Measurements from ENCODE around the gene ITGBL1. TPM values are rescaled to one million over a fixed set of nuclear protein-coding genes. Genes with fewer than 3 reads are reported as not detected.

Gene ITGBL1
- total RNA-seq, 1 experiment from 2014 or later: 37.1 TPM

GRCh38 chr13:101708115-101708514 is 255.6 kb downstream of the ITGBL1 start:
- intact Hi-C loops (cut with micrococcal nuclease): no loop called here
- Histone ChIP-seq H2AFZ (ENCODE audit: low read length) (no peak overlapping the region), H3K9ac (ENCODE audit: low read length) (no peak overlapping the region), H3K9me2 (replicated peaks; ENCODE audit: low read length) (no peaks in the 10 kb centered on the region), H3K9me3 (ENCODE audit: low read length) (no peaks in the 10 kb centered on the region), H3K4me1 (ENCODE audit: insufficient read depth, low read length) (peaks cover 11% of the 10 kb centered on the region), H3K27me3 (ENCODE audit: low read length) (no peaks in the 10 kb centered on the region), H3K36me3 (ENCODE audit: low read depth, low read length) (no peaks in the 10 kb centered on the region), H4K20me1 (ENCODE audit: low read length) (no peaks in the 10 kb centered on the region), H3F3A (ENCODE audit: low read length, unreplicated experiment) (peaks cover 4% of the 10 kb centered on the region), H3K27ac (ENCODE audit: low read length) (no peak overlapping the region), H3K4me2 (ENCODE audit: low read length) (no peak overlapping the region), H3K4me3 (ENCODE audit: low read length) (no peak overlapping the region), H3K79me2 (ENCODE audit: low read length) (no peaks in the 10 kb centered on the region)
- TF ChIP-seq CTCF (conservative IDR thresholded peaks at IDR 0.05; ENCODE audit: low read depth, low read length): no peak
- TF ChIP-seq EZH2phosphoT487 (IDR thresholded peaks at IDR 0.05; ENCODE audit: borderline replicate concordance, low read length): no peak
- no peak for TF ChIP-seq EZH2 (IDR thresholded peaks at IDR 0.05; ENCODE audit: low read length, unreplicated experiment)
- no peak for DNase-seq
- ChIA-PET POLR2A (ENCODE audit: unreplicated experiment) (no interaction called here), CTCF (no interaction called here)
- no TSS peak for BruUV-seq (replicated peaks)
- ATAC-seq: no peak

- Histone ChIP-seq H3K9me3 (ENCODE audit: low read length) (no peaks in the 10 kb centered on the region), H3K9ac (ENCODE audit: low read length) (no peak overlapping the region), H2AFZ (ENCODE audit: low read length) (no peak overlapping the region), H3K79me2 (ENCODE audit: low read length) (no peaks in the 10 kb centered on the region), H3K4me3 (ENCODE audit: low read length) (no peak overlapping the region), H3F3A (ENCODE audit: low read length, unreplicated experiment) (peaks cover 4% of the 10 kb centered on the region), H3K4me2 (ENCODE audit: low read length) (no peak overlapping the region), H3K9me2 (replicated peaks; ENCODE audit: low read length) (no peaks in the 10 kb centered on the region), H3K4me1 (ENCODE audit: insufficient read depth, low read length) (peaks cover 11% of the 10 kb centered on the region), H4K20me1 (ENCODE audit: low read length) (no peaks in the 10 kb centered on the region), H3K36me3 (ENCODE audit: low read depth, low read length) (0 out of 2 replicates have a peak, but pooled peaks cover 4% of the 10 kb centered on the region), H3K27me3 (ENCODE audit: low read length) (no peaks in the 10 kb centered on the region), H3K27ac (ENCODE audit: low read length) (no peak overlapping the region)
- ATAC-seq (peak; percentile 18; the same call in 1 of the 2 replicates), DNase-seq (peak; percentile 8)
- ChIA-PET POLR2A (ENCODE audit: unreplicated experiment) (no interaction called here), CTCF (no interaction called here)
- TF ChIP-seq EZH2phosphoT487 (IDR thresholded peaks at IDR 0.05; ENCODE audit: borderline replicate concordance, low read length): no peak
- no peak for TF ChIP-seq CTCF (conservative IDR thresholded peaks at IDR 0.05; ENCODE audit: low read depth, low read length)
- no peak for TF ChIP-seq EZH2 (IDR thresholded peaks at IDR 0.05; ENCODE audit: low read length, unreplicated experiment)
- BruUV-seq (replicated peaks): no TSS peak
- intact Hi-C loops (cut with micrococcal nuclease): no loop called here
Observed at GRCh38 chr13:101709952-101710351, 257.5 kb downstream of the ITGBL1 start.

GRCh38 chr13:101711307-101712025 is 259.0 kb downstream of the ITGBL1 start:
- Histone ChIP-seq H3F3A (ENCODE audit: low read length, unreplicated experiment) (no peaks in the 10 kb centered on the region), H3K27ac (ENCODE audit: low read length) (no peak overlapping the region), H3K4me1 (ENCODE audit: insufficient read depth, low read length) (peaks cover 7% of the 10 kb centered on the region), H3K79me2 (ENCODE audit: low read length) (no peaks in the 10 kb centered on the region), H3K9ac (ENCODE audit: low read length) (no peak overlapping the region), H3K36me3 (ENCODE audit: low read depth, low read length) (0 out of 2 replicates have a peak, but pooled peaks cover 4% of the 10 kb centered on the region), H3K4me3 (ENCODE audit: low read length) (no peak overlapping the region), H2AFZ (ENCODE audit: low read length) (no peak overlapping the region), H4K20me1 (ENCODE audit: low read length) (no peaks in the 10 kb centered on the region), H3K27me3 (ENCODE audit: low read length) (no peaks in the 10 kb centered on the region), H3K9me3 (ENCODE audit: low read length) (no peaks in the 10 kb centered on the region), H3K4me2 (ENCODE audit: low read length) (no peak overlapping the region), H3K9me2 (replicated peaks; ENCODE audit: low read length) (no peaks in the 10 kb centered on the region)
- DNase-seq (no peak), ATAC-seq (no peak)
- ChIA-PET CTCF (no interaction called here), POLR2A (ENCODE audit: unreplicated experiment) (no interaction called here)
- BruUV-seq (replicated peaks): no TSS peak
- intact Hi-C loops (cut with micrococcal nuclease): no loop called here
- TF ChIP-seq EZH2phosphoT487 (IDR thresholded peaks at IDR 0.05; ENCODE audit: borderline replicate concordance, low read length) (no peak), CTCF (conservative IDR thresholded peaks at IDR 0.05; ENCODE audit: low read depth, low read length) (no peak), EZH2 (IDR thresholded peaks at IDR 0.05; ENCODE audit: low read length, unreplicated experiment) (no peak)
